GM12878 (cell line): ENCODE measurements around the gene ZNF689.

ENCODE experiments used
- CTCF ChIP-seq, 3 experiments: IDR thresholded peaks in 2 of 3; conservative IDR thresholded peaks in 1 of 3; 2 replicates each; pipeline ENCODE4 v1.5.1; 2011; ENCODE audit warnings: low read depth in 3 of 3, low read length in 3 of 3, mild to moderate bottlenecking in 3 of 3, control low read depth in 2 of 3, moderate library complexity in 2 of 3, inconsistent platforms in 1 of 3, mixed read lengths in 1 of 3; ENCODE audit not compliant: control insufficient read depth in 2 of 3, insufficient read depth in 1 of 3; ENCODE audit errors: extremely low read depth in 1 of 3
- POLR2A ChIP-seq: IDR thresholded peaks from 2 replicates; pipeline ENCODE4 v1.6.1; 2011; ENCODE audit warnings: low read depth, mild to moderate bottlenecking, low read length
- USF2 ChIP-seq: IDR thresholded peaks from 2 replicates; pipeline ENCODE4 v1.6.1; 2011; ENCODE audit warnings: low read depth, low read length, improper control_type of control experiment, borderline replicate concordance

- no peak for TF ChIP-seq USF2
- no peak for TF ChIP-seq POLR2A
- no peak for TF ChIP-seq CTCF (IDR thresholded peaks at IDR 0.05 in 2 of 3, conservative IDR thresholded peaks at IDR 0.05 in 1 of 3; ENCODE audit: control insufficient read depth in 2 of 3, extremely low read depth in 1 of 3, insufficient read depth in 1 of 3, low read depth in 3 of 3, low read length in 3 of 3)
These were observed 51.3 kb downstream of the ZNF689 start for GRCh38 chr16:30558789-30559377.
